ENCODE results near the gene TSC2. TPM values are rescaled to one million over a fixed set of nuclear protein-coding genes. Genes with fewer than 3 reads are reported as not detected.

The TSC2 gene
- total and polyA plus RNA-seq, 2 of the 13 experiments (the other 11 are each of a cell fraction or from before 2014, with no cell fraction given), result 19.6 to 40.4 TPM

GRCh38 chr16:2006317-2006716 lies 41.5 kb upstream of the TSC2 start (continued):
- TF ChIP-seq ZNF12 (CRISPR knock-in tag; IDR thresholded peaks at IDR 0.05) (no peak), PRDM10 (CRISPR knock-in tag; IDR thresholded peaks at IDR 0.05; ENCODE audit: low read depth) (no peak)

GRCh38 chr16:2007081-2007836 lies 40.5 kb upstream of the TSC2 start:
- in situ Hi-C loops (cut with HindIII; ENCODE audit: extremely low pct_ligation_motif_present, low pct_unique_long_range_greater_than_20kb), result no loop called here
- TF ChIP-seq ZNF253 (CRISPR knock-in tag; IDR thresholded peaks at IDR 0.05; ENCODE audit: borderline replicate concordance) (no peak), RBFOX2 (IDR thresholded peaks at IDR 0.05; ENCODE audit: low read depth, low read length) (0 out of 2 replicates have a peak, but pooled peaks have one; percentile 30), MNT (IDR thresholded peaks at IDR 0.05) (peak; percentile 71), ZNF567 (CRISPR knock-in tag; IDR thresholded peaks at IDR 0.05; ENCODE audit: borderline replicate concordance) (no peak)
- WGBS (ENCODE audit: low lambda C conversion rate), result 88% methylated on average over 9 of the region's 16 CpGs
- Histone ChIP-seq H3K27me3 (ENCODE audit: control insufficient read depth in 1 of 2, insufficient read depth in 2 of 2, low read length in 2 of 2) (no peaks in the 10 kb centered on the region), H3K27ac (ENCODE audit: extremely low read length, insufficient read depth, low read length) (no peak overlapping the region), H3K9ac (ENCODE audit: insufficient read depth, low read depth, low read length) (peak overlapping the region; percentile 93; the same call in 1 of the 2 replicates), H3K4me2 (ENCODE audit: low read depth, low read length) (peak overlapping the region; percentile 83), H3K79me2 (ENCODE audit: insufficient read depth, low read length) (peaks cover 52% of the 10 kb centered on the region), H3K9me3 (ENCODE audit: low read length) (no peaks in the 10 kb centered on the region), H2AFZ (ENCODE audit: low read length) (no peak overlapping the region), H3K4me1 (ENCODE audit: insufficient read depth, low read length) (peaks cover 66% of the 10 kb centered on the region), H3K36me3 (replicated peaks in 1 of 2; ENCODE audit: control insufficient read depth in 1 of 2, insufficient read depth in 2 of 2, low read length in 2 of 2) (peaks cover 4 to 12% of the 10 kb centered on the region in 2 experiments; a peak in 2 of 5 replicates), H3K4me3 (replicated peaks in 1 of 3; ENCODE audit: insufficient read depth in 1 of 3, low read depth in 2 of 3, low read length in 3 of 3) (peak overlapping the region in 2 of 3 experiments; percentile 76 to 79; a peak in 5 of 6 replicates), H4K20me1 (ENCODE audit: insufficient read depth, low read length) (peaks cover 18% of the 10 kb centered on the region; the same call in 1 of the 2 replicates)
- POLR2A ChIA-PET, result interaction anchor here (1.0 to 2.1 kb wide), 6 partner anchors 17 to 243 kb away, joined by 3 to 16 read pairs (median 6); partner anchors contain the start of genes RPS2 and TRAF7
- intact Hi-C loops (cut with micrococcal nuclease; ENCODE audit: unreplicated experiment), result no loop called here
- DNase-seq (ENCODE audit: low spot score) (no peak), ATAC-seq (no peak), FAIRE-seq (no peak)
- BruUV-seq (replicated peaks), result no TSS peak
- CTCF ChIA-PET (ENCODE audit: low intra/inter-chr PET ratio, low total read pairs), result no interaction called here
